HG03045 (cell line): Measurements from ENCODE around the gene NLGN1.
"Not testable (repeated sequence)": the region's sequence is repeated elsewhere in the genome, so short reads cannot be mapped to it uniquely, and the experiment has no call there.

Source experiments
- ATAC-seq: cut with Tn5 transposase; IDR thresholded peaks from one replicate; pipeline ENCODE4 v1.9.1; 2021; ENCODE audit warnings: mild to moderate bottlenecking, moderate library complexity; ENCODE audit not compliant: unreplicated experiment

Gene NLGN1

GRCh38 chr3:174199696-174200095, 802.2 kb downstream of the NLGN1 start:
- no peak for ATAC-seq

- ATAC-seq, result no peak
Measured at GRCh38 chr3:174202116-174202515, 804.6 kb downstream of the NLGN1 start.

DNA sequence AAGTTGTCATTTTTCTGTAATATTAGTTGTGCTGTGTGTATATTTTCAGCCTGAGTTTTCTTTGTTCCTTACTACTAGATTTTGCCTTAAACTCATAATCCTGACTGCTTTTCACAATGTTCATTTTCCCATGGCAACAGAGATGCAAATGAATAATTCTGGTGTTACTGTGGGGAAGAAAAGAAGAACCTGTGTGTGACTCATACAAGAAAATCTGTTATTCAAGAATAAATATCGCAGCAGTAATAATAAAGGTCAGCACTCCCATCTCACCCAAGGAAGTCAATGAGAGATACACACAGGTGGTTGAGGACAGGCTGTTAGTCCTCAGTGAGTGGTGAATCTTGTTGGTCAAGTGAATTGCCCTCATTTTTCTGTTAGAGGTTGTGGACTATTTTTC, 805.0 kb downstream of the NLGN1 start:
- no peak for ATAC-seq

- ATAC-seq, result no peak
Measured at GRCh38 chr3:174204765-174205164, 807.2 kb downstream of the NLGN1 start.

DNA sequence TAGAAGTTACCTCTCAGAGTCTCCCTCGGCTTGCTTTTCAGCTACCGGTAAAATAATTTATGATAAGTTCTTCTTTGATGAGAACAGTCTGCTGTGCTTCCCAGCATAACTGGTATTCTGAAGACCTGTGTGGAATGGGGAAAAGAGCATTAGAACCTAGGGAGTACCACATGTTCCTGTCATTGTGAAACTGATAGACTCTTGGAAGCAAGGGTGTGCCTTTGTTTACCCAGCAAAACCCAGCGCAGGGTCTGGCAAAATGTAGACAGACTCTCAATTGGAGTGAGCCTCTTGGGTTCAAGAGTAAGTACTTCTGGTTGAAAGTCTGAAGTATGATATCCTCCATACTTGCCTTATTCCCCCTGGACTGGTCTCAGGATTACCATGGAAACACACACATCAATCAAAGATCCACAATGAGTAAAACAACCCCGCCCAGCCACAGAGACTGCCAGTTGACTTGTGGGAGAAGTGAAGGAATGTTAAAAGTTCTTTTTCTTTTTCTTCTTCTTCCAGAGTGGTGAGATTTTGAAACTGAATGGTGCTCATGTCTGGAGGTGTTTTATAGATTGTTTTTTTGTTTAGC, 809.2 kb downstream of the NLGN1 start:
- ATAC-seq, result no peak

DNA sequence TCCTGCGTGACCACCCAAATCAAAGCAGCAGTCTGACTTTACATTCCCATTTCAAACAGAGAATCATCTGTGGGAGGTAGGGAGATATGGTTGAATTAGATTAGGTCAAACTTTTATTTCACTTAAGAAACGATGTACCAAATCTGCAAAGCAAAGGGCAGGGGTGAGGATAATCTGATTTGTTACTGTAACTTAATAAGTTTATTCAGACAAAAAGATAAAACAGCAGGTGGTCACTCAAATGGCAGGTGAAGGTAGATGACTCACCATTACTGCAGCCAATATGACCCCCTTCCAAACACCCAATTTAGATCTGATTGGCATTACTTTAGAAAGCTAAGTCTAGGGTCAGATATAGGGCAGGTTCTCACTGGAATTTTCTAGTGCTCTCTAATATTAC, 810.6 kb downstream of the NLGN1 start:
- no peak for ATAC-seq

- not testable (repeated sequence) for ATAC-seq
Measured at GRCh38 chr3:174211896-174212295, 814.4 kb downstream of the NLGN1 start.

GRCh38 chr3:174215456-174215855, 817.9 kb downstream of the NLGN1 start:
- ATAC-seq, result no peak

- no peak for ATAC-seq
Measured at GRCh38 chr3:174216019-174216418, 818.5 kb downstream of the NLGN1 start.

DNA sequence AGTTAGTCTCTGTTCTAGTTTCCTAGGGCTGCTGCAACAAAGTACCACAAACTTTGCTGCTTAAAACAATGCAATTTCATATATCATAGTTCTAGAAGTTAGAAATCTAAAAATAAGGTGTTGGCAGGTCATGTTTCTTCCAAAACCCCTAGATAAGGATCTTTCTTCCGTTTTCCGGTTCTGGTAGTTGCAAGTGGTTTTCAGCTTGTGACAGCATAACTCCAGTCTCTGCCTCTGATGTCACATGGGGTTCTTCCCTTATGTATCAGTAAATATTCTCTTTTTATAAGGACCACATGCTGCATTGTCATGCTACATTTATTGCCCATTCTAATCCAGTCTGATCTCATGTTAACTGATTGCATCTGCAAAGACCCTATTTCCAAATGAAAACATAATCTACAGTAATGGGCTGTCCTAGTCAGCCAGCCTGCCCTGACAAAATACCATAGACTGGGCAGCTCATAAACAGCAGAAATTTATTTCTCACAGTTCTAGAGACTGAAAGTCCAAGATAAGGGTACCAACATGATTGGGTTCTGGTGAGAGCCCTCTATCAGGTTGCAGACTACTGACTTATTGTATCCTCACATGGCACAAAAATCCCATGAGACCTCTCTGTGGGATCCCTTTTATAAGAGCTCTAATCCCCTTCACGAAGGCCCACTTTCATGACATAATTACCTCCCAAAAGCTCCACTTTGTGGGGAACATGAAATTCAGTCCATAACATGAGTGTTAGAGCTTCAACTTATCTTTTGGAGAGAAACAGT, 819.6 kb downstream of the NLGN1 start:
- ATAC-seq, result no peak

DNA sequence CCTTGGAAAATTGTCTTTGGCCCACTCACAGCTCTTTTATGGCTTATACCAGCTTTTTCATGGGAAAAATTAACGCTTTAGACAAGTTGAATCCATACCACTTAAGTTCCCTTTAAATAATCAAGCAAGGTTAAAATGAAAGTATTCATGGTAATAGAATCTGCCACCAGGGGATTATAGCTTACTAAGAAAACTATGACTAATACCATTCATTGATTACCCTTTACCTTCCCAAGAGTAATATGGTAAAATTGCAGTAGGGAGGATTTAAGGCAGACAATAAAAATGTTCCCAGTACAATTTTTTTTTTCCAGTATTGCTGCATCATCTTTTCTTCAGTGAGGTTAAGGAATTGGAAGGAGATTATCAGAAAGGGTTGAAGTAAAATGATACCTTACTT, 820.5 kb downstream of the NLGN1 start:
- ATAC-seq, result no peak

GRCh38 chr3:174219738-174220137, 822.2 kb downstream of the NLGN1 start:
- no peak for ATAC-seq

DNA sequence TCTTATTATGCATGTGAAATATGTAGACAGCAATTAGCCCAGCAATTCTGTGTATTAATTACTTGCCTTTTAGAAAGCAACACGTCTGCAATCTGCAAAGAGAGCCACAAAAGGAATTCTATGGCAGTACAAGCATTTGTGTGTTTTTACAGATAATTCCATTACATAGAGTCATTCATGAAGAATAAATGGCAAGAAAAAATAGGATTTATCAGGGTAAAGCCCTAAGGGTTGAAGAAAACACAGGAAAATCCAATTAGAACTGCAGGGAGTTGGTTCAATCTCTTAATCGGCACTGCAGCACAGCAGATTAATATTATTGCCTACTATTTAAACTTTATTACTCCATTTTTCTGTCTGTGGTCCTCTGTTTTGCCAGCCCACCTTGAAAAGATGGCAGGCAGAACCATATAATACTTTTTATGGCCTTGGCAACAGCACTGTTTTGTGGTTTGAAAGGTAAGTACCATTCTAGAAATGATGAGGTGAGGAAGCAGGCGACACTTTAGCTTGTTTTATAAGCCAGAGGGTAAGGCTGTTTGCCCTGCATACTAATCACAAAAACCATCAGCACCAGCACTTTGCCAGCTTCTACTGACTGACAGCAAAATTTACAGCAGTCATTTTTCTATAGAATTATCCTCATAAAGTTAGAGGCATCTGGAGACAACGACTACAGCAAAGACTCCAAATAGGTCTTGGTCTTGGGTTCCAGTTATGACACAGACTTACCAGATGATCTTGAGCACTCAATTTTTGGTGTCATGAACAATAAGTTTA, 823.4 kb downstream of the NLGN1 start:
- no peak for ATAC-seq

GRCh38 chr3:174223042-174223441, 825.5 kb downstream of the NLGN1 start:
- ATAC-seq, result no peak

- ATAC-seq, result no peak
Measured at GRCh38 chr3:174223626-174224025, 826.1 kb downstream of the NLGN1 start.

DNA sequence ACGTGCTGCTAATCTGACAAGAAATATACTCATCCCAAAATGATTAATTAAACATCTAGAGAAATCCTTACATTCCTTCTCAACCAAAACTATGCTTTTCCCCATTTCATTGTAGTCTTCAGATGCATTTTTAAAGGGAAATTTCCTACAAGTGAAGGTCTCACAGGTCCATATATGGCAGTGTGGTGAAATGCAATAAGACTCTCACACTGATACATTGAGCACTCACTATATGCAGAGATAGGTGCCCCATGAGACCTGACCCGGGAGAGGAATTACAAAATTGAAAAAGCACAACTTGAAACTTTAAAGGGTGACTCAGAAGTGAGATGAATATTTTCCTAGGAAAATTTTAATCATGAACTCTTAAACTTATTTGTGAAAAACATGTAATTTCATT, 832.4 kb downstream of the NLGN1 start:
- no peak for ATAC-seq

DNA sequence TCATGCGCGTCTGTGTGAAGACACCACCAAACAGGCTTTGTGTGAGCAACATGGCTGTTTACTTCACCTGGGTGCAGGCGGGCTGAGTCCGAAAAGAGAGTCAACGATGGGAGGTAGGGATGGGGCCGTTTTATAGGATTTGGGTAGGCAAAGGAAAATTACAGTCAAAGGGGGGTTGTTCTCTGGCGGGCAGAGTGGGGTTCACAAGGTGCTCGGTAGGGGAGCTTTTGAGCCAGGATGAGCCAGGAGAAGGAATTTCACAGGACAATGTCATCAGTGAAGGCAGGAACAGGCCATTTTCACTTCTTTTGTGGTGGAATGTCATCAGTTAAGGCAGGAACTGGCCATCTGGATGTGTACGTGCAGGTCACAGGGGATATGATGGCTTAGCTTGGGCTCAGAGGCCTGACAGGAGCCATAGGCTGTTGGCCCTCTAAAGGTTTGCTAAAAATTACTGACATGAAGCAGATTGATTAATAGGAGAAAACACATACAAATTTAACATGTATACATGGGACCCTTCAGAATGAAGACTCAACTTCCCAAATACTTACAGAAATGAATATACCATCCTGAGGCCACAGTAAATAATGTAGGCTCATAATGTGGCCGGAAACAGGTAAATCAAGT, 834.6 kb downstream of the NLGN1 start:
- ATAC-seq, result not testable (repeated sequence)

- no peak for ATAC-seq
Measured at GRCh38 chr3:174232658-174233429, 835.3 kb downstream of the NLGN1 start.

GRCh38 chr3:174233511-174233910, 836.0 kb downstream of the NLGN1 start:
- no peak for ATAC-seq

- no peak for ATAC-seq
Measured at GRCh38 chr3:174242311-174243041, 844.9 kb downstream of the NLGN1 start.
